GM12878 (cell line): ENCODE data around the gene DOCK2. TPM values are rescaled to one million over a fixed set of nuclear protein-coding genes. Genes with fewer than 3 reads are reported as not detected.

ENCODE experiments used
- ATAC-seq: fragments of 200-7000 bp; cut with Tn5 transposase; 3 replicates; pipeline ENCODE4 v1.9.1; 2020; ENCODE audit warnings: mild to moderate bottlenecking, moderate library complexity
- BruUV-seq: library from RNA; stranded (reverse); fragments of 400-500 nt; replicated peaks from 2 replicates; lab custom pipeline; 2021; lab: Mats Ljungman, UMichigan
- CTCF ChIA-PET: fragments of 300-600 bp; sonication (Branson Sonifier 250); formaldehyde crosslinking; extraction: SDS; loops from one replicate; lab custom pipeline; 2021; ENCODE audit warnings: inconsistent platforms; lab: Yijun Ruan, JAX
- POLR2A ChIA-PET: fragments of 350-600 bp; formaldehyde crosslinking; extraction: SDS; loops from one replicate; lab custom pipeline; 2021; ENCODE audit warnings: inconsistent platforms; lab: Charles Lee
- RAD21 ChIA-PET: fragments of 300-600 bp; sonication (Branson Sonifier 250); formaldehyde crosslinking; loops from one replicate; lab custom pipeline; 2023; ENCODE audit warnings: antibody characterized with exemption; ENCODE audit not compliant: unreplicated experiment; lab: Charles Lee
- SMC1A ChIA-PET: fragments of 300-600 bp; sonication (Branson Sonifier 250); formaldehyde crosslinking; loops from one replicate; lab custom pipeline; 2023; ENCODE audit not compliant: unreplicated experiment, uncharacterized antibody; lab: Charles Lee
- DNase-seq: peaks from one replicate; pipeline ENCODE4 v3.0.0-alpha.2; 2011; ENCODE audit warnings: low read depth, low spot score
- FAIRE-seq: peaks from 3 replicates; lab custom pipeline; 2011; peaks lifted over from hg19 to GRCh38; lab: Jason Lieb, UNC
- H2AFZ ChIP-seq: 2 replicates; pipeline ENCODE4 v1.6.0; 2011; ENCODE audit warnings: low read depth, low read length, control low read depth; ENCODE audit not compliant: control insufficient read depth
- H3K27ac ChIP-seq: 2 replicates; pipeline ENCODE4 v1.5.1; 2011; ENCODE audit warnings: control low read depth; ENCODE audit not compliant: control insufficient read depth, insufficient read depth
- H3K27me3 ChIP-seq, 2 experiments: replicated peaks in 1 of 2; 2 replicates each; pipeline versions ENCODE4 v1.6.0 to v1.6.1; 2011; ENCODE audit warnings: low read length in 1 of 2; ENCODE audit not compliant: control insufficient read depth in 2 of 2, insufficient read depth in 2 of 2
- H3K36me3 ChIP-seq, 2 experiments: 2 replicates each; pipeline ENCODE4 v1.5.1; 2011; ENCODE audit warnings: low read length in 1 of 2; ENCODE audit not compliant: control insufficient read depth in 2 of 2, insufficient read depth in 2 of 2
- H3K4me1 ChIP-seq: 2 replicates; pipeline ENCODE4 v1.6.1; 2011; ENCODE audit warnings: mild to moderate bottlenecking, low read length, moderate library complexity, mixed read lengths; ENCODE audit not compliant: control insufficient read depth, insufficient read depth
- H3K4me2 ChIP-seq: 2 replicates; pipeline ENCODE4 v1.6.0; 2011; ENCODE audit warnings: control low read depth; ENCODE audit not compliant: control insufficient read depth, insufficient read depth
- H3K4me3 ChIP-seq: fragments of 200-600 bp; sonication (generic); 2 replicates; pipeline ENCODE4 v1.5.1; 2016
- H3K79me2 ChIP-seq: 2 replicates; pipeline ENCODE4 v1.6.0; 2011; ENCODE audit warnings: low read length; ENCODE audit not compliant: control insufficient read depth, insufficient read depth
- H3K9ac ChIP-seq: 2 replicates; pipeline ENCODE4 v1.8.0; 2011; ENCODE audit warnings: low read length, control low read depth, mixed read lengths; ENCODE audit not compliant: control insufficient read depth, insufficient read depth
- H3K9me3 ChIP-seq: replicated peaks from 3 replicates; pipeline ENCODE4 v1.5.1; 2011; ENCODE audit warnings: mild to moderate bottlenecking, low read length; ENCODE audit not compliant: control insufficient read depth, insufficient read depth
- H4K20me1 ChIP-seq: 2 replicates; pipeline ENCODE4 v1.6.0; 2011; ENCODE audit not compliant: control insufficient read depth, insufficient read depth
- E2F8 ChIP-seq: fragments of 450-650 bp; IDR thresholded peaks from 2 replicates; pipeline ENCODE4 v1.6.1; 2018; ENCODE audit warnings: mild to moderate bottlenecking, low read depth, moderate library complexity; ENCODE audit not compliant: partially characterized antibody
- HDGF ChIP-seq: fragments of 450-650 bp; IDR thresholded peaks from 2 replicates; pipeline ENCODE4 v1.6.1; 2016; ENCODE audit warnings: antibody characterized with exemption
- PBX3 ChIP-seq: IDR thresholded peaks from 2 replicates; pipeline ENCODE4 v1.6.1; 2011; ENCODE audit warnings: mild to moderate bottlenecking, low read depth, low read length, moderate library complexity; ENCODE audit not compliant: insufficient replicate concordance
- ZBTB11 ChIP-seq: fragments of 450-650 bp; formaldehyde crosslinking; IDR thresholded peaks from 2 replicates; pipeline ENCODE4 v1.5.0; 2022; ENCODE audit warnings: mild to moderate bottlenecking, missing genetic modification characterization
- ZNF592 ChIP-seq: fragments of 450-650 bp; IDR thresholded peaks from 2 replicates; pipeline ENCODE4 v1.6.1; 2017; ENCODE audit warnings: mild to moderate bottlenecking, moderate library complexity
- WGBS: methylation state at CpG from one replicate; pipeline ENCODE4 v1.1.6; 2016; ENCODE audit warnings: low lambda C conversion rate; ENCODE audit not compliant: insufficient replicate concordance, insufficient coverage; ENCODE audit errors: missing lambda C conversion rate; 5-methylcytosine and 5-hydroxymethylcytosine counted together
- in situ Hi-C: fragments of 300-500 bp; cut with MboI; formaldehyde crosslinking; loops from 9 replicates; pipeline ENCODE4 v1.14.3; 2018; ENCODE audit warnings: mixed read lengths
- intact Hi-C: fragments of 100-400 bp; cut with micrococcal nuclease; formaldehyde crosslinking; loops from one replicate; pipeline ENCODE4 v1.14.2; 2022; ENCODE audit not compliant: unreplicated experiment
- polyA plus RNA-seq, 11 experiments: library from polyadenylated mRNA; depleted of rRNA in 4 of 11; unstranded in 6 of 11; stranded (reverse) in 5 of 11; fragments of >200 nt; fragmentation: Nextera tagmentation in 4 of 11; fragmentation: Illumina TruSeq in 1 of 11; extraction: Ambion mirVana in 4 of 11; extraction: Trizol in 1 of 11; gene quantifications; 1 replicate in 1 of 11; 2 replicates in 10 of 11; pipeline versions ENCODE4 v1.2.1 to v1.2.3, GENCODE V29; 2011 to 2016; ENCODE audit warnings: inconsistent platforms in 2 of 11, missing spikeins in 2 of 11, low read depth in 1 of 11
- total RNA-seq, 4 experiments: library from RNA; depleted of rRNA in 3 of 4; stranded (reverse); fragments of >200 nt in 3 of 4; fragmentation: Illumina TruSeq in 1 of 4; extraction: Trizol in 1 of 4; gene quantifications; 2 replicates each; pipeline versions ENCODE4 v1.2.1 to v1.2.3, GENCODE V29; 2013 to 2021

Gene DOCK2
- total and polyA plus RNA-seq, 10 of the 15 experiments (the other 5 are each of a cell fraction or from before 2014, with no cell fraction given): 34.2 to 192 (median 118) TPM

GRCh38 chr5:169860585-169860984 is 223.5 kb downstream of the DOCK2 start:
- Histone ChIP-seq H3K27me3 (no peaks in the 10 kb centered on the region), H3K36me3 (peaks cover 0 to 4% of the 10 kb centered on the region in 2 experiments; a peak in 2 of 4 replicates), H4K20me1 (no peaks in the 10 kb centered on the region), H3K9me3 (no peaks in the 10 kb centered on the region), H3K79me2 (no peaks in the 10 kb centered on the region; the same call in 1 of the 2 replicates), H3K4me3 (no peak overlapping the region), H3K27ac (peak overlapping the region; percentile 57), H2AFZ (no peak overlapping the region), H3K4me2 (no peak overlapping the region), H3K9ac (no peak overlapping the region), H3K4me1 (0 out of 2 replicates have a peak, but pooled peaks cover 3% of the 10 kb centered on the region)
- 40% methylated on average over 3 of the region's 3 CpGs for WGBS
- CTCF ChIA-PET: interaction anchor here (0.9 kb wide), 2 partner anchors 9 to 136 kb away, joined by 3 to 4 read pairs; no protein-coding TSS in a partner anchor
- RAD21 ChIA-PET: interaction anchor here (1.2 to 2.1 kb wide), 5 partner anchors 8 to 97 kb away, joined by 3 to 9 read pairs (median 3); no protein-coding TSS in a partner anchor
- no TSS peak for BruUV-seq
- no peak for FAIRE-seq
- DNase-seq: no peak
- SMC1A ChIA-PET: interaction anchor here (0.8 to 3.3 kb wide), 12 partner anchors 9 to 189 kb away, joined by 3 to 12 read pairs (median 4); no protein-coding TSS in a partner anchor
- POLR2A ChIA-PET: interaction anchor here (0.5 kb wide), 1 partner anchor 14 kb away, joined by 4 read pairs; no protein-coding TSS in a partner anchor
- intact Hi-C loops (no loop called here), in situ Hi-C loops (no loop called here)
- peak; percentile 70 for ATAC-seq
- TF ChIP-seq PBX3 (no peak), ZBTB11 (CRISPR knock-in tag) (no peak), ZNF592 (0 out of 2 replicates have a peak, but pooled peaks have one; percentile 11), E2F8 (no peak), HDGF (no peak)
